Measurements from ENCODE around the gene KLHL42. TPM values are rescaled to one million over a fixed set of nuclear protein-coding genes. Genes with fewer than 3 reads are reported as not detected.

The KLHL42 gene
- total and polyA plus RNA-seq, 8 donors: 10.7 to 21.3 (median 15.1) TPM

Other genes starting within 250 kb of the KLHL42 start
- 1 to 10 TPM in 1 of 6 donors, under 1 TPM in 4, not detected in 1; 0.39 to 1.5 (median 0.51) TPM for gene REP15, start 83.8 kb upstream of the KLHL42 start, total RNA-seq
- gene REP15, start 83.8 kb upstream of the KLHL42 start, polyA plus RNA-seq: 1 to 10 TPM in 1 of 2 donors, under 1 TPM in 1; 0.80 to 1.1 TPM
- 10 to 100 TPM in 4 of 6 donors, 1 to 10 TPM in 2; 8.2 to 21.4 (median 14.9) TPM for gene MRPS35, start 69.4 kb upstream of the KLHL42 start, total RNA-seq
- gene MRPS35, start 69.4 kb upstream of the KLHL42 start, polyA plus RNA-seq: 10 to 100 TPM in 1 of 2 donors, 1 to 10 TPM in 1; 9.3 to 20.0 TPM
- under 1 TPM in 1 of 6 donors, not detected in 5; 0.19 TPM for gene MANSC4, start within 50 bp of the KLHL42 start, total RNA-seq
- 1 to 10 TPM in 1 of 2 donors, under 1 TPM in 1; 0.23 to 2.3 TPM for gene MANSC4, start within 50 bp of the KLHL42 start, polyA plus RNA-seq
- under 1 TPM; 0.09 to 0.79 (median 0.27) TPM for gene PTHLH, start 192.5 kb downstream of the KLHL42 start, total RNA-seq
- under 1 TPM; 0.15 to 0.89 TPM for gene PTHLH, start 192.5 kb downstream of the KLHL42 start, polyA plus RNA-seq